ENCODE data around the gene SDF2L1. TPM values are rescaled to one million over a fixed set of nuclear protein-coding genes. Genes with fewer than 3 reads are reported as not detected.
"Not testable (repeated sequence)": the region's sequence is repeated elsewhere in the genome, so short reads cannot be mapped to it uniquely, and the experiment has no call there.

SDF2L1 gene
- total RNA-seq, 1 donor from 2014 or later = 23.2 TPM

- H3K4me1 Mint-ChIP-seq (ENCODE audit: unreplicated experiment) = peaks cover 16% of the 10 kb centered on the region
- peak overlapping the region; percentile 63 for H3K27ac Mint-ChIP-seq (ENCODE audit: unreplicated experiment)
Measured at GRCh38 chr22:21641417-21641788, 699 bp upstream of the SDF2L1 start.

GRCh38 chr22:21642584-21643448, 714 bp downstream of the SDF2L1 start:
- Mint-ChIP-seq H3K4me1 (ENCODE audit: unreplicated experiment) (peaks cover 20% of the 10 kb centered on the region), H3K9me3 (ENCODE audit: unreplicated experiment) (no peaks in the 10 kb centered on the region), H3K27ac (ENCODE audit: unreplicated experiment) (peak overlapping the region; percentile 83), H3K4me3 (ENCODE audit: unreplicated experiment) (peak overlapping the region; percentile 86), H3K36me3 (ENCODE audit: unreplicated experiment) (peaks cover 3% of the 10 kb centered on the region), H3K27me3 (ENCODE audit: unreplicated experiment) (no peaks in the 10 kb centered on the region)
- peak; percentile 69 for TF ChIP-seq CTCF (IDR thresholded peaks at IDR 0.05)
- peak; percentile 88 for DNase-seq (ENCODE audit: extremely low spot score, unreplicated experiment)

More at GRCh38 chr22:21641417-21641788, 699 bp upstream of the SDF2L1 start:
- Mint-ChIP-seq H3K9me3 (ENCODE audit: unreplicated experiment) (no peaks in the 10 kb centered on the region), H3K4me3 (ENCODE audit: unreplicated experiment) (peak overlapping the region; percentile 86), H3K36me3 (ENCODE audit: unreplicated experiment) (peaks cover 2% of the 10 kb centered on the region), H3K27me3 (ENCODE audit: unreplicated experiment) (no peaks in the 10 kb centered on the region)
- TF ChIP-seq CTCF (IDR thresholded peaks at IDR 0.05) = peak; percentile 51
- DNase-seq (ENCODE audit: extremely low spot score, unreplicated experiment) = no peak

- Mint-ChIP-seq H3K36me3 (ENCODE audit: unreplicated experiment) (peaks cover 3% of the 10 kb centered on the region), H3K4me1 (ENCODE audit: unreplicated experiment) (peaks cover 20% of the 10 kb centered on the region), H3K9me3 (ENCODE audit: unreplicated experiment) (no peaks in the 10 kb centered on the region), H3K4me3 (ENCODE audit: unreplicated experiment) (peak overlapping the region; percentile 86), H3K27ac (ENCODE audit: unreplicated experiment) (peak overlapping the region; percentile 64), H3K27me3 (ENCODE audit: unreplicated experiment) (no peaks in the 10 kb centered on the region)
- TF ChIP-seq CTCF (IDR thresholded peaks at IDR 0.05) = no peak
- no peak for DNase-seq (ENCODE audit: extremely low spot score, unreplicated experiment)
Measured at GRCh38 chr22:21643533-21644357, 1.6 kb downstream of the SDF2L1 start.

GRCh38 chr22:21645513-21645912, 3.4 kb downstream of the SDF2L1 start:
- H3K4me3 Mint-ChIP-seq (ENCODE audit: unreplicated experiment); H3K9me3 Mint-ChIP-seq (ENCODE audit: unreplicated experiment); H3K36me3 Mint-ChIP-seq (ENCODE audit: unreplicated experiment); H3K27ac Mint-ChIP-seq (ENCODE audit: unreplicated experiment); H3K27me3 Mint-ChIP-seq (ENCODE audit: unreplicated experiment); DNase-seq (ENCODE audit: extremely low spot score, unreplicated experiment): not testable (repeated sequence)
- H3K4me1 Mint-ChIP-seq (ENCODE audit: unreplicated experiment) = peaks cover 20% of the 10 kb centered on the region

- Mint-ChIP-seq H3K27ac (ENCODE audit: unreplicated experiment) (no peak overlapping the region), H3K27me3 (ENCODE audit: unreplicated experiment) (no peaks in the 10 kb centered on the region), H3K4me1 (ENCODE audit: unreplicated experiment) (peaks cover 21% of the 10 kb centered on the region), H3K36me3 (ENCODE audit: unreplicated experiment) (peaks cover 3% of the 10 kb centered on the region), H3K4me3 (ENCODE audit: unreplicated experiment) (no peak overlapping the region), H3K9me3 (ENCODE audit: unreplicated experiment) (no peaks in the 10 kb centered on the region)
- TF ChIP-seq CTCF (IDR thresholded peaks at IDR 0.05) = peak; percentile 87
- peak; percentile 89 for DNase-seq (ENCODE audit: extremely low spot score, unreplicated experiment)
Measured at GRCh38 chr22:21646608-21647590, 4.8 kb downstream of the SDF2L1 start.

All from osteocyte (in vitro differentiated cells).